ENCODE data around the gene P2RY8.

The P2RY8 gene

GRCh38 chrX:1417921-1418771 lies 118.8 kb downstream of the P2RY8 start:
- TF ChIP-seq CTCF (IDR thresholded peaks at IDR 0.05; ENCODE audit: insufficient read depth, low read depth, low read length, missing control alignments): no peak
- no peak overlapping the region for H3K4me3 ChIP-seq (ENCODE audit: low read length)
- DNase-seq (ENCODE audit: low read depth): no peak

- no peak for TF ChIP-seq CTCF (IDR thresholded peaks at IDR 0.05; ENCODE audit: insufficient read depth, low read depth, low read length, missing control alignments)
- DNase-seq (ENCODE audit: low read depth): no peak
- no peak overlapping the region for H3K4me3 ChIP-seq (ENCODE audit: low read length)
Measured at GRCh38 chrX:1416965-1417760, 119.8 kb downstream of the P2RY8 start.

GRCh38 chrX:1416327-1416784 lies 120.6 kb downstream of the P2RY8 start:
- no peak for DNase-seq (ENCODE audit: low read depth)
- TF ChIP-seq CTCF (IDR thresholded peaks at IDR 0.05; ENCODE audit: insufficient read depth, low read depth, low read length, missing control alignments): no peak
- no peak overlapping the region for H3K4me3 ChIP-seq (ENCODE audit: low read length)
